ENCODE results near the gene TF. TPM values are rescaled to one million over a fixed set of nuclear protein-coding genes. Genes with fewer than 3 reads are reported as not detected.

TF gene
- polyA plus RNA-seq, 3 donors, result 0.73 TPM; not detected in 2

DNA sequence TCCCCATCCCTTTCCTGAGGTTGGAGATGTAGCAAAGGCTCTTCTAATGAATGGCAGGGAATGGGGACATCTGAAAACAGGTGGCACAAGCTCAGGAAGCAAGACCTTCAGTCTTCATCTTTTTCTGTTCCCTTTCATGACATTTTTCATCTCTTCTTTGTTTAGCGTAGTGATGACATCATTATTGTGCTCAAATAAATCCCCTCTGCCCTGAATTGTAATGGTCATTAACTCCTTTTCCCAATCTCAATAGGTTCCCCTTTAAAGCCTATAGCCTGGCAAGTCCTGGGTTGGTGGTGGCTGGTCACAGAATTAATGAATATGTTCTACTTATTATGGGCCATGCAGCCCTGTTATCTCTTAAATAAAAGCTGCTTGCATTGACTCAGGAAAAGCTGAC is 21.4 kb downstream of the TF start:
- WGBS (ENCODE audit: insufficient coverage), result no CpG with 5 or more reads among the region's 1 CpG
- H3K27me3 ChIP-seq (ENCODE audit: control insufficient read depth in 2 of 2, insufficient read depth in 2 of 2, low read length in 2 of 2), result no peaks in the 10 kb centered on the region
- H3K9ac ChIP-seq (ENCODE audit: insufficient read depth, low read length, poor library complexity, severe bottlenecking), result no peak overlapping the region
- H3K27ac ChIP-seq (ENCODE audit: low read depth in 1 of 2, low read length in 2 of 2), result no peak overlapping the region
- no peak overlapping the region for H3K4me3 ChIP-seq (replicated peaks in 1 of 3; ENCODE audit: low read depth in 2 of 3, low read length in 3 of 3)
- no peaks in the 10 kb centered on the region for H3K36me3 ChIP-seq (replicated peaks in 1 of 2; ENCODE audit: control insufficient read depth in 1 of 2, insufficient read depth in 2 of 2, low read length in 2 of 2)
- no peaks in the 10 kb centered on the region for H4K20me1 ChIP-seq (ENCODE audit: insufficient read depth, low read length)
- H3K36me3 Mint-ChIP-seq, result no peaks in the 10 kb centered on the region
- no peak overlapping the region for H3K4me2 ChIP-seq (replicated peaks; ENCODE audit: extremely low read depth, low read length, poor library complexity, severe bottlenecking)
- no peaks in the 10 kb centered on the region for H3K9me3 Mint-ChIP-seq
- intact Hi-C loops (cut with micrococcal nuclease), result no loop called here
- TF ChIP-seq, protein P1, sequence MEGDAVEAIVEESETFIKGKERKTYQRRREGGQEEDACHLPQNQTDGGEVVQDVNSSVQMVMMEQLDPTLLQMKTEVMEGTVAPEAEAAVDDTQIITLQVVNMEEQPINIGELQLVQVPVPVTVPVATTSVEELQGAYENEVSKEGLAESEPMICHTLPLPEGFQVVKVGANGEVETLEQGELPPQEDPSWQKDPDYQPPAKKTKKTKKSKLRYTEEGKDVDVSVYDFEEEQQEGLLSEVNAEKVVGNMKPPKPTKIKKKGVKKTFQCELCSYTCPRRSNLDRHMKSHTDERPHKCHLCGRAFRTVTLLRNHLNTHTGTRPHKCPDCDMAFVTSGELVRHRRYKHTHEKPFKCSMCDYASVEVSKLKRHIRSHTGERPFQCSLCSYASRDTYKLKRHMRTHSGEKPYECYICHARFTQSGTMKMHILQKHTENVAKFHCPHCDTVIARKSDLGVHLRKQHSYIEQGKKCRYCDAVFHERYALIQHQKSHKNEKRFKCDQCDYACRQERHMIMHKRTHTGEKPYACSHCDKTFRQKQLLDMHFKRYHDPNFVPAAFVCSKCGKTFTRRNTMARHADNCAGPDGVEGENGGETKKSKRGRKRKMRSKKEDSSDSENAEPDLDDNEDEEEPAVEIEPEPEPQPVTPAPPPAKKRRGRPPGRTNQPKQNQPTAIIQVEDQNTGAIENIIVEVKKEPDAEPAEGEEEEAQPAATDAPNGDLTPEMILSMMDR (IDR thresholded peaks at IDR 0.05), result no peak
- no peak overlapping the region for H3K4me3 Mint-ChIP-seq
- H3K4me1 ChIP-seq (ENCODE audit: control insufficient read depth in 1 of 2, insufficient read depth in 2 of 2, low read length in 2 of 2), result no peaks in the 10 kb centered on the region
- no peak for DNase-seq
- no peak overlapping the region for H3K27ac Mint-ChIP-seq
- H3K79me2 ChIP-seq (ENCODE audit: insufficient read depth, low read length), result no peaks in the 10 kb centered on the region
- peaks cover 0 to 7% (median 5%) of the 10 kb centered on the region in 3 donors for H3K27me3 Mint-ChIP-seq (ENCODE audit: low read depth in 3 of 3)
- H3K4me1 Mint-ChIP-seq, result peaks cover 6% of the 10 kb centered on the region
- no peaks in the 10 kb centered on the region for H3K9me3 ChIP-seq (replicated peaks in 1 of 2; ENCODE audit: control insufficient read depth in 1 of 2, insufficient read depth in 1 of 2, low read length in 2 of 2)
- no peak overlapping the region for H2AFZ ChIP-seq (ENCODE audit: insufficient read depth, low read depth, low read length, poor library complexity, severe bottlenecking)

DNA sequence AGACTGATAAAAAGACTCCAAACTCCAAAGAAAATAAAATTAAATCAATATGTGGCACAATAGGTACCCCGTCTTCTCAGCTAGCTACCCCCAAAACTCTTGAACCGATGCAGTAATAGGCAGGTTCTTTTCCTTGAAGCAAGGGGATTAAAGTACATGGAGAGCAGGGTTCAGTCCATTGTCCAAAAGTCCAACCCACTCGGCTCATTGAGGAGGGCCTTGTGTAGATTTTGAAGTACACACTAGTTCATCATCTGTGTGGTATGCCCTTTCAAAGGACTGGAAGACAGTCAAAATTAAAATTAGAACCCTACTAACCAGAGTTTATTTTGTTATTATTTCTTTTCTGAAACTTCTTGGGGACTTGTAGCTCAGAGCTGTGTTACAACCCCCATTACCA is 23.3 kb downstream of the TF start:
- Mint-ChIP-seq H3K4me1 (peaks cover 3% of the 10 kb centered on the region), H3K27me3 (ENCODE audit: low read depth in 3 of 3) (peaks cover 3 to 7% (median 5%) of the 10 kb centered on the region in 3 donors), H3K36me3 (no peaks in the 10 kb centered on the region), H3K4me3 (no peak overlapping the region), H3K27ac (no peak overlapping the region), H3K9me3 (peaks cover 0 to 4% (median 0%) of the 10 kb centered on the region in 7 donors)
- no peak overlapping the region for H3K9ac ChIP-seq (ENCODE audit: insufficient read depth, low read length, poor library complexity, severe bottlenecking)
- intact Hi-C loops (cut with micrococcal nuclease), result no loop called here
- no peak overlapping the region for H3K27ac ChIP-seq (ENCODE audit: low read depth in 1 of 2, low read length in 2 of 2)
- H4K20me1 ChIP-seq (ENCODE audit: insufficient read depth, low read length), result no peaks in the 10 kb centered on the region
- H2AFZ ChIP-seq (ENCODE audit: insufficient read depth, low read depth, low read length, poor library complexity, severe bottlenecking), result no peak overlapping the region
- no peaks in the 10 kb centered on the region for H3K4me1 ChIP-seq (ENCODE audit: control insufficient read depth in 1 of 2, insufficient read depth in 2 of 2, low read length in 2 of 2)
- H3K4me2 ChIP-seq (replicated peaks; ENCODE audit: extremely low read depth, low read length, poor library complexity, severe bottlenecking), result no peak overlapping the region
- TF ChIP-seq, protein P1 (IDR thresholded peaks at IDR 0.05), result no peak
- no peaks in the 10 kb centered on the region for H3K36me3 ChIP-seq (replicated peaks in 1 of 2; ENCODE audit: control insufficient read depth in 1 of 2, insufficient read depth in 2 of 2, low read length in 2 of 2)
- H3K9me3 ChIP-seq (replicated peaks in 1 of 2; ENCODE audit: control insufficient read depth in 1 of 2, insufficient read depth in 1 of 2, low read length in 2 of 2), result no peaks in the 10 kb centered on the region
- H3K4me3 ChIP-seq (replicated peaks in 1 of 3; ENCODE audit: low read depth in 2 of 3, low read length in 3 of 3), result no peak overlapping the region
- WGBS (ENCODE audit: insufficient coverage), result no CpG with 5 or more reads among the region's 3 CpGs
- no peaks in the 10 kb centered on the region for H3K79me2 ChIP-seq (ENCODE audit: insufficient read depth, low read length)
- no peak for DNase-seq
- H3K27me3 ChIP-seq (ENCODE audit: control insufficient read depth in 2 of 2, insufficient read depth in 2 of 2, low read length in 2 of 2), result no peaks in the 10 kb centered on the region

All from CD14-positive monocyte (primary cell).